IPS-20b (cell line): ENCODE measurements around the gene TNFRSF9.
A peak's percentile ranks its signal among the peaks of the same experiment; 100 is the strongest.
"Not testable (repeated sequence)": the region's sequence is repeated elsewhere in the genome, so short reads cannot be mapped to it uniquely, and the experiment has no call there.

ENCODE experiments used
- H3K27ac ChIP-seq: one replicate; pipeline ENCODE4 v1.5.1; 2013; ENCODE audit warnings: low read length
- H3K27me3 ChIP-seq: 2 replicates; pipeline ENCODE4 v1.6.1; 2013; ENCODE audit warnings: mild to moderate bottlenecking, low read length, inconsistent platforms; ENCODE audit not compliant: insufficient read depth
- H3K36me3 ChIP-seq: 2 replicates; pipeline ENCODE4 v1.6.1; 2013; ENCODE audit warnings: low read depth, mild to moderate bottlenecking, inconsistent platforms, low read length, moderate library complexity; ENCODE audit not compliant: insufficient read depth
- H3K4me1 ChIP-seq: 2 replicates; pipeline ENCODE4 v1.6.1; 2013; ENCODE audit warnings: mild to moderate bottlenecking, control low read depth, inconsistent platforms, low read length, moderate library complexity; ENCODE audit not compliant: insufficient read depth
- H3K4me3 ChIP-seq: 2 replicates; pipeline ENCODE4 v1.5.1; 2013; ENCODE audit warnings: mild to moderate bottlenecking, low read length, inconsistent platforms
- H3K9ac ChIP-seq: 2 replicates; pipeline ENCODE4 v1.6.1; 2013; ENCODE audit warnings: low read depth, mild to moderate bottlenecking, inconsistent platforms, low read length, moderate library complexity
- H3K9me3 ChIP-seq: 2 replicates; pipeline ENCODE4 v1.6.1; 2013; ENCODE audit warnings: mild to moderate bottlenecking, low read depth, low read length, inconsistent platforms; ENCODE audit not compliant: insufficient read depth

TNFRSF9 gene

DNA sequence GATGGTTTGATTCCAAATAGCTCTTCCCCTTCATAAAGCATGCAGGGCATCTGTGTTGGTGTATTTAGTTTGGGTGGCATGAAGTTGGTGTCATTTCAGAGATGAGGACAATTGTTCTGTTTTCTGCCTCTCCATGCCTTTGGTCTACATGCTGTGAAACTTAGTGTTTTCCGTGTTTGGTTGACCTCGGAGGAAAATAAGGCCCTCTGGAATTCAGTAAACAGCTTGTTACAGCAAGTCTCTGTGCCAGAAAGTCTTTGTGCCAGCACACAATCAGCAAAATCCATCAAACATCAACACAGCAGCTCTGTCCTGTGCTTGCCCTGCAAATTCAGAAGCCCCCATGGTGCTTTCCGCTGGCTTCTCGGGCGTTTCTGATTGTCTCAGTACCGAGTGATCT is 30.4 kb upstream of the TNFRSF9 start:
- Histone ChIP-seq H3K9ac (no peak overlapping the region), H3K4me3 (no peak overlapping the region), H3K9me3 (no peaks in the 10 kb centered on the region), H3K27me3 (no peaks in the 10 kb centered on the region), H3K4me1 (no peaks in the 10 kb centered on the region), H3K27ac (no peak overlapping the region), H3K36me3 (peaks cover 69% of the 10 kb centered on the region)

- Histone ChIP-seq H3K4me3 (no peak overlapping the region), H3K4me1 (no peaks in the 10 kb centered on the region), H3K9me3 (no peaks in the 10 kb centered on the region), H3K9ac (no peak overlapping the region), H3K36me3 (peaks cover 73% of the 10 kb centered on the region), H3K27ac (no peak overlapping the region), H3K27me3 (no peaks in the 10 kb centered on the region)
Observed at GRCh38 chr1:7970246-7970645, 29.6 kb upstream of the TNFRSF9 start.

GRCh38 chr1:7967651-7968050 is 27.0 kb upstream of the TNFRSF9 start:
- no peaks in the 10 kb centered on the region for H3K27me3 ChIP-seq
- no peak overlapping the region for H3K4me3 ChIP-seq
- H3K36me3 ChIP-seq = peaks cover 90% of the 10 kb centered on the region
- no peaks in the 10 kb centered on the region for H3K4me1 ChIP-seq
- H3K27ac ChIP-seq = no peak overlapping the region
- H3K9me3 ChIP-seq = no peaks in the 10 kb centered on the region
- H3K9ac ChIP-seq = no peak overlapping the region

GRCh38 chr1:7967196-7967595 is 26.6 kb upstream of the TNFRSF9 start:
- Histone ChIP-seq H3K36me3 (peaks cover 85% of the 10 kb centered on the region), H3K4me3 (no peak overlapping the region), H3K4me1 (peaks cover 3% of the 10 kb centered on the region; the same call in 1 of the 2 replicates), H3K9ac (no peak overlapping the region), H3K9me3 (no peaks in the 10 kb centered on the region), H3K27ac (no peak overlapping the region), H3K27me3 (no peaks in the 10 kb centered on the region)

- Histone ChIP-seq H3K27ac (no peak overlapping the region), H3K36me3 (peaks cover 61% of the 10 kb centered on the region), H3K4me1 (peaks cover 3% of the 10 kb centered on the region; the same call in 1 of the 2 replicates), H3K9me3 (no peaks in the 10 kb centered on the region), H3K27me3 (no peaks in the 10 kb centered on the region), H3K9ac (no peak overlapping the region), H3K4me3 (no peak overlapping the region)
Observed at GRCh38 chr1:7964476-7964875, 23.8 kb upstream of the TNFRSF9 start.

DNA sequence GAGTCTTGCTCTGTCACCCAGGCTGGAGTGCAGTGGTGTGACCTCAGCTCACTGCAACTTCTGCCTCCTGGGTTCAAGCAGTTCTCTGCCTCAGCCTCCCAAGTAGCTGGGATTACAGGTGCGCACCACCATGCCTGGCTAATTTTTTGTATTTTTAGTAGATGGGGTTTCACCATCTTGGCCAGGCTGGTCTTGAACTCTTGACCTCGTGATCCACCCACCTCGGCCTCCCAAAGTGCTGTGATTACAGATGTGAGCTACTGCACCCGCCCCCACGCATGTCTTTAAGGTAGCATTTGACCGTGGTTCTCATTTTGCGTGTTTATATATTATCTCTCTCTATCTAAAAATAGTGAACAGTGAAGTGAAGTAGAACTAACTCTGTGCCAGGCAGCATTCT is 23.2 kb upstream of the TNFRSF9 start:
- H3K27ac ChIP-seq, H3K9me3 ChIP-seq, H3K4me1 ChIP-seq, H3K9ac ChIP-seq, H3K27me3 ChIP-seq, H3K4me3 ChIP-seq: not testable (repeated sequence)
- H3K36me3 ChIP-seq = peaks cover 55% of the 10 kb centered on the region

DNA sequence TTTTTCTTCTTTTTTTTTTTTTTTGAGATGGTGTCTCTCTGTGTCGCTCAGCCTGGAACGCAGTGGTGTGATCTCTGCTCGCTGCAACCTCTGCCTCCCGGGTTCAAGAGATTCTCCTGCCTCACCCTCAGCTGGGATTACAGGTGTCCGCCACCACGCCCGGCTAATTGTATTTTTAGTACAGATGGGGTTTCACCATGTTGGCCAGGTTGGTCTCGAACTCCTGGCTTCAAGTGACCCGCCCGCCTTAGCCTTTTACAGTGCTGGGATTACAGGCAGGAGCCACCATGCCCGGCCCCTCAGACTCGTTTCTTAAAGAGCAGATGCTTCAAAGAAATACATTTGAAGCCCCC is 22.7 kb upstream of the TNFRSF9 start:
- not testable (repeated sequence) for H3K4me3 ChIP-seq, H3K9me3 ChIP-seq, H3K27ac ChIP-seq, H3K27me3 ChIP-seq, H3K4me1 ChIP-seq, H3K9ac ChIP-seq
- peaks cover 50% of the 10 kb centered on the region for H3K36me3 ChIP-seq

GRCh38 chr1:7962636-7963377 is 22.2 kb upstream of the TNFRSF9 start:
- Histone ChIP-seq H3K4me1 (peaks cover 3% of the 10 kb centered on the region; the same call in 1 of the 2 replicates), H3K27ac (no peak overlapping the region), H3K9me3 (no peaks in the 10 kb centered on the region), H3K36me3 (peaks cover 48% of the 10 kb centered on the region), H3K9ac (peak overlapping the region; percentile 83; the same call in 1 of the 2 replicates), H3K27me3 (no peaks in the 10 kb centered on the region), H3K4me3 (peak overlapping the region; percentile 91)

GRCh38 chr1:7962014-7962335 is 21.3 kb upstream of the TNFRSF9 start:
- H3K27ac ChIP-seq = no peak overlapping the region
- peak overlapping the region; percentile 83 for H3K9ac ChIP-seq
- H3K27me3 ChIP-seq = no peaks in the 10 kb centered on the region
- H3K9me3 ChIP-seq = no peaks in the 10 kb centered on the region
- H3K4me3 ChIP-seq = peak overlapping the region; percentile 91
- H3K4me1 ChIP-seq = peaks cover 3% of the 10 kb centered on the region; the same call in 1 of the 2 replicates
- peaks cover 40% of the 10 kb centered on the region for H3K36me3 ChIP-seq

DNA sequence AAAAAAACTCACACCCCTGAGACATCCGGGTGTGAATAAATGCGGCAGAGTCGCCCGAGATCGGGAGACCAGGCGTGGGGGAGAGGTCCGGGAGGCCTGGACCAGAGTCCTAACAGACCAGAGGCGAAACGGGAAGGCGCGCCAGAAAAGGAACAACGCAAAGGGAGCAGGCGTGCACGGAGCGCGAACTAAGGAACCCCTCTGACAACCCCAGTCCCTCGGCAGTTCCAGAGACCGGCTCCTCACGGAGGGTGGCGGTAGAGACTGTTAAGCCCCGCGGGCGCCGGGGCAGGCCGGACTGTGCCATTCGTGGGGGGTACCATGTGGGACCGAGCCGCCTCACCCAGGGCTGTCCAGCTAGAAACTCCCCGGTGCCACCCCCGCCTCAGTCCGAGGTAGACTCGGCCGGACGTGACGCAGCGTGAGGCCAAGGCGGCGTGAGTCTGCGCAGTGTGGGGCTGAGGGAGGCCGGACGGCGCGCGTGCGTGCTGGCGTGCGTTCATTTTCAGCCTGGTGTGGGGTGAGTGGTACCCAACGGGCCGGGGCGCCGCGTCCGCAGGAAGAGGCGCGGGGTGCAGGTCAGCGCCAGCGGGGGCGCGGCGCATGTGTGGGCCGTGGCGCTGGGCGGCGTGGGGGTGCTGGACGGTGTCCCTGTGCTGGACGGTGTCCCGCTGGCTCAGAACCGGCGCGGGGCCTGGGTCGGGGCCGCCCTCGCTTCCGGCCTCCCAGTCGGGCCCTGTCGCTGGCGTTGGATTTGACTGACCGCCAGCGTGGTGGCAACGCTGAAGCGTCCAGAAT is 20.8 kb upstream of the TNFRSF9 start, which contains the start of gene PARK7:
Gene PARK7, plus strand, starts transcription at position 496 of the 798 bp plus-strand sequence. CDS start 1,075 bp downstream, outside the sequence.
- Histone ChIP-seq H3K9ac (peak within 1 kb of the TSS; percentile 93), H3K4me3 (peak within 1 kb of the TSS; percentile 91), H3K9me3 (no peaks in the 10 kb centered on the region), H3K27ac (peak within 1 kb of the TSS; percentile 81), H3K27me3 (no peaks in the 10 kb centered on the region), H3K4me1 (peaks cover 3% of the 10 kb centered on the region; the same call in 1 of the 2 replicates), H3K36me3 (peaks cover 34% of the 10 kb centered on the region)

DNA sequence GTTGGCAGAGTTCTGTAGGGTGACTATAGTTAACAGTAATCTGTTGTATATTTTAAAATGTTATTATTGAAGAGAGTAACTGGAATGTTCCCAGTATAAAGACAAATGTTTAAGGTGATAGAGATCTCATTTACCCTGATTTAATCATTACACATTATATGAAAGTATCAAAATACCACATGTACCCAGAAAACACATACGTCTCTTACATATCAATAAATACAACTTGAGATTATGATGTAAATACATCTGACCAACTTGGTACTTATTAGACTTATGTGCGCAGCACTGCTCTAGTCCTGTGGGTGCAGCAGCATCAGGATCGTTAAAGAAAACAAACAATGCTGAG is 20.2 kb upstream of the TNFRSF9 start:
- Histone ChIP-seq H3K9ac (peak overlapping the region; percentile 93), H3K4me1 (peaks cover 3% of the 10 kb centered on the region; the same call in 1 of the 2 replicates), H3K4me3 (peak overlapping the region; percentile 91), H3K27me3 (no peaks in the 10 kb centered on the region), H3K36me3 (peaks cover 28% of the 10 kb centered on the region), H3K9me3 (no peaks in the 10 kb centered on the region), H3K27ac (peak overlapping the region; percentile 81)

- Histone ChIP-seq H3K27me3 (no peaks in the 10 kb centered on the region), H3K9me3 (no peaks in the 10 kb centered on the region), H3K4me1 (peaks cover 3% of the 10 kb centered on the region; the same call in 1 of the 2 replicates), H3K27ac (no peak overlapping the region), H3K9ac (peak overlapping the region; percentile 93; the same call in 1 of the 2 replicates), H3K36me3 (peaks cover 22% of the 10 kb centered on the region), H3K4me3 (peak overlapping the region; percentile 91; the same call in 1 of the 2 replicates)
Observed at GRCh38 chr1:7960165-7960564, 19.5 kb upstream of the TNFRSF9 start.
